HCT116 (cell line): ENCODE results near the gene OR4F6. TPM values are rescaled to one million over a fixed set of nuclear protein-coding genes. Genes with fewer than 3 reads are reported as not detected.

Experiments used
- ATAC-seq: fragments of 200-7000 bp; cut with Tn5 transposase; 2 replicates; pipeline ENCODE4 v1.9.1; 2020; ENCODE audit warnings: mild to moderate bottlenecking, moderate library complexity
- BruUV-seq: library from RNA; stranded (reverse); fragments of 400-500 nt; replicated peaks from 2 replicates; lab custom pipeline; 2021; lab: Mats Ljungman, UMichigan
- CTCF ChIA-PET: fragments of 300-600 bp; sonication (Branson Sonifier 250); formaldehyde crosslinking; loops from one replicate; lab custom pipeline; 2021; ENCODE audit warnings: antibody characterized with exemption; lab: Charles Lee
- POLR2A ChIA-PET: fragments of 300-600, 350-600 bp; sonication (Branson Sonifier 250); formaldehyde crosslinking; loops from one replicate; lab custom pipeline; 2021; ENCODE audit warnings: antibody characterized with exemption; lab: Charles Lee
- RAD21 ChIA-PET, 2 experiments: fragments of 300-600 bp; sonication (Branson Sonifier 250); formaldehyde crosslinking; loops; one replicate each; lab custom pipeline; 2023; ENCODE audit warnings: low total read pairs in 2 of 2; ENCODE audit not compliant: uncharacterized antibody in 2 of 2, unreplicated experiment in 2 of 2, low non-redundant PET in 1 of 2; lab: Charles Lee
- DNase-seq: peaks from one replicate; pipeline ENCODE4 v3.0.0-alpha.2; 2010; ENCODE audit warnings: low read depth, low spot score
- H2AFZ ChIP-seq: fragments of 200-600 bp; shearing (Covaris generic), sonication (generic); 2 replicates; pipeline ENCODE4 v1.6.1; 2017; ENCODE audit warnings: low read depth, mixed run types, mixed read lengths, antibody characterized with exemption, low read length; ENCODE audit not compliant: poor library complexity, severe bottlenecking
- H3K27ac ChIP-seq: 2 replicates; pipeline ENCODE4 v1.5.1; 2012; ENCODE audit warnings: low read depth, low read length
- H3K27me3 ChIP-seq: fragments of 200-600 bp; sonication (generic); 2 replicates; pipeline ENCODE4 v1.6.1; 2016; ENCODE audit warnings: mixed run types, low read length, mixed read lengths; ENCODE audit not compliant: insufficient read depth
- H3K36me3 ChIP-seq, 2 experiments: fragments of 200-500 bp in 1 of 2; fragments of 200-600 bp in 1 of 2; sonication (Bioruptor generic) in 1 of 2; sonication (generic) in 1 of 2; 2 replicates each; pipeline versions ENCODE4 v1.5.1 to v1.6.1; 2014 to 2016; ENCODE audit warnings: low read length in 2 of 2, inconsistent platforms in 1 of 2, mixed read lengths in 1 of 2, mixed run types in 1 of 2; ENCODE audit not compliant: insufficient read depth in 2 of 2, control insufficient read depth in 1 of 2
- H3K4me1 ChIP-seq, 2 experiments: fragments of 200-600 bp in 1 of 2; sonication (generic) in 1 of 2; 2 replicates each; pipeline versions ENCODE4 v1.5.1 to v1.6.1; 2012 to 2017; ENCODE audit warnings: low read length in 2 of 2, inconsistent platforms in 1 of 2, mild to moderate bottlenecking in 1 of 2, mixed read lengths in 1 of 2, mixed run types in 1 of 2, moderate library complexity in 1 of 2; ENCODE audit not compliant: insufficient read depth in 2 of 2, control insufficient read depth in 1 of 2
- H3K4me2 ChIP-seq: fragments of 200-600 bp; sonication (generic); 2 replicates; pipeline ENCODE4 v1.6.1; 2017; ENCODE audit warnings: mixed run types, low read length, mixed read lengths
- H3K4me3 ChIP-seq, 2 experiments: fragments of 200-600 bp in 1 of 2; sonication (generic) in 1 of 2; replicated peaks in 1 of 2; 2 replicates each; pipeline ENCODE4 v1.5.1; 2011 to 2016; ENCODE audit warnings: low read length in 2 of 2, control low read depth in 1 of 2, low read depth in 1 of 2, mild to moderate bottlenecking in 1 of 2, mixed read lengths in 1 of 2, mixed run types in 1 of 2
- H3K79me2 ChIP-seq: fragments of 200-600 bp; sonication (generic); 2 replicates; pipeline ENCODE4 v1.6.1; 2017; ENCODE audit warnings: mild to moderate bottlenecking, mixed run types, low read length, moderate library complexity, mixed read lengths; ENCODE audit not compliant: insufficient read depth
- H3K9ac ChIP-seq: fragments of 200-600 bp; sonication (generic); 2 replicates; pipeline ENCODE4 v1.6.1; 2016; ENCODE audit warnings: low read length, mixed read lengths
- H3K9me2 ChIP-seq: fragments of 200-600 bp; sonication (generic), shearing (Covaris generic); 2 replicates; pipeline ENCODE4 v1.6.1; 2017; ENCODE audit warnings: mixed run types, mild to moderate bottlenecking, moderate library complexity; ENCODE audit not compliant: insufficient read depth
- H3K9me3 ChIP-seq, 2 experiments: fragments of 200-500 bp in 1 of 2; fragments of 200-600 bp in 1 of 2; sonication (Bioruptor generic) in 1 of 2; sonication (generic) in 1 of 2; 2 replicates each; pipeline ENCODE4 v1.6.1; 2014 to 2017; ENCODE audit warnings: low read length in 2 of 2, mixed read lengths in 2 of 2, inconsistent platforms in 1 of 2, low read depth in 1 of 2, mild to moderate bottlenecking in 1 of 2, mixed run types in 1 of 2, moderate library complexity in 1 of 2; ENCODE audit not compliant: control insufficient read depth in 1 of 2, insufficient read depth in 1 of 2
- H4K20me1 ChIP-seq: fragments of 200-600 bp; sonication (generic), shearing (Covaris generic); 2 replicates; pipeline ENCODE4 v1.6.1; 2017; ENCODE audit warnings: mixed run types, mild to moderate bottlenecking, moderate library complexity; ENCODE audit not compliant: insufficient read depth
- CBX3 ChIP-seq: IDR thresholded peaks from 2 replicates; pipeline ENCODE4 v1.6.1; 2012; ENCODE audit warnings: low read depth
- CTCF ChIP-seq, 3 experiments: fragments of 200-600 bp in 1 of 3; sonication (generic) in 1 of 3; IDR thresholded peaks in 2 of 3; conservative IDR thresholded peaks in 1 of 3; 2 replicates each; pipeline ENCODE4 v1.5.1; 2012 to 2017; ENCODE audit warnings: low read depth in 2 of 3, low read length in 2 of 3, antibody characterized with exemption in 1 of 3, borderline replicate concordance in 1 of 3, control low read depth in 1 of 3, mild to moderate bottlenecking in 1 of 3, mixed read lengths in 1 of 3, mixed run types in 1 of 3, moderate library complexity in 1 of 3; ENCODE audit not compliant: insufficient read depth in 1 of 3
- ELF1 ChIP-seq: IDR thresholded peaks from 2 replicates; pipeline ENCODE4 v1.6.1; 2012; ENCODE audit warnings: low read depth, borderline replicate concordance
- EZH2 ChIP-seq: fragments of 200-600 bp; sonication (generic); IDR thresholded peaks from 2 replicates; pipeline ENCODE4 v1.6.1; 2017; ENCODE audit warnings: antibody characterized with exemption, mixed run types
- EZH2phosphoT487 ChIP-seq: fragments of 200-600 bp; IDR thresholded peaks from 2 replicates; pipeline ENCODE4 v1.6.1; 2018; ENCODE audit warnings: antibody characterized with exemption, borderline replicate concordance
- JUND ChIP-seq: IDR thresholded peaks from 2 replicates; pipeline ENCODE4 v1.6.1; 2012
- MAX ChIP-seq: IDR thresholded peaks from 2 replicates; pipeline ENCODE4 v1.6.1; 2012
- POLR2A ChIP-seq: IDR thresholded peaks from 2 replicates; pipeline ENCODE4 v1.7.0; 2011; ENCODE audit warnings: borderline replicate concordance; ENCODE audit not compliant: insufficient read depth, insufficient read length; ENCODE audit errors: extremely low read depth
- POLR2AphosphoS5 ChIP-seq: IDR thresholded peaks from 2 replicates; pipeline ENCODE4 v1.6.1; 2011; ENCODE audit warnings: mild to moderate bottlenecking, low read depth, low read length, moderate library complexity
- RAD21 ChIP-seq: IDR thresholded peaks from 2 replicates; pipeline ENCODE4 v1.6.1; 2012; ENCODE audit warnings: low read depth, mild to moderate bottlenecking
- SIN3A ChIP-seq: IDR thresholded peaks from 2 replicates; pipeline ENCODE4 v1.6.1; 2012; ENCODE audit warnings: low read depth
- SP1 ChIP-seq: IDR thresholded peaks from 2 replicates; pipeline ENCODE4 v1.6.1; 2012; ENCODE audit warnings: low read depth
- ZFX ChIP-seq: fragments of 450-650 bp; IDR thresholded peaks from 2 replicates; pipeline ENCODE4 v1.6.1; 2017
- intact Hi-C: fragments of 100-400 bp; cut with micrococcal nuclease; formaldehyde crosslinking; loops from 2 replicates; pipeline ENCODE4 v1.10.0; 2022
- total RNA-seq: library from RNA; stranded (reverse); gene quantifications from one replicate; pipeline ENCODE4 v1.2.1, GENCODE V29; 2021; ENCODE audit not compliant: unreplicated experiment

OR4F6 gene
- total RNA-seq, 1 experiment from 2014 or later = not detected

GRCh38 chr15:101827257-101827656, 23.9 kb downstream of the OR4F6 start:
- RAD21 ChIA-PET = no interaction called here
- Histone ChIP-seq H2AFZ (no peak overlapping the region), H3K27me3 (peaks cover 27% of the 10 kb centered on the region), H3K36me3 (no peaks in the 10 kb centered on the region), H3K9me2 (no peaks in the 10 kb centered on the region), H3K9ac (no peak overlapping the region), H3K9me3 (no peaks in the 10 kb centered on the region), H3K4me3 (no peak overlapping the region), H3K79me2 (no peaks in the 10 kb centered on the region), H3K4me1 (no peaks in the 10 kb centered on the region), H3K27ac (no peak overlapping the region), H4K20me1 (no peaks in the 10 kb centered on the region), H3K4me2 (no peak overlapping the region)
- TF ChIP-seq RAD21 = no peak
- TF ChIP-seq EZH2 = no peak
- TF ChIP-seq EZH2phosphoT487 = no peak
- TF ChIP-seq POLR2A = no peak
- TF ChIP-seq SP1 = no peak
- TF ChIP-seq ZFX = no peak
- no peak for TF ChIP-seq JUND
- TF ChIP-seq ELF1 = no peak
- TF ChIP-seq CTCF (IDR thresholded peaks at IDR 0.05 in 2 of 3, conservative IDR thresholded peaks at IDR 0.05 in 1 of 3; ENCODE audit: borderline replicate concordance in 1 of 3, insufficient read depth in 1 of 3, low read depth in 2 of 3, low read length in 2 of 3) = no peak
- no peak for TF ChIP-seq POLR2AphosphoS5
- no peak for TF ChIP-seq SIN3A
- TF ChIP-seq CBX3 = no peak
- no peak for TF ChIP-seq MAX
- intact Hi-C loops = no loop called here
- BruUV-seq = no TSS peak
- CTCF ChIA-PET = no interaction called here
- ATAC-seq = no peak
- no peak for DNase-seq
- POLR2A ChIA-PET = no interaction called here
